GM21723 (cell line): Measurements from ENCODE around the gene RPRD1A.
"Not testable (repeated sequence)": the region's sequence is repeated elsewhere in the genome, so short reads cannot be mapped to it uniquely, and the experiment has no call there.

Source experiments
- ATAC-seq: cut with Tn5 transposase; IDR thresholded peaks from one replicate; pipeline ENCODE4 v1.9.1; 2021; ENCODE audit warnings: mild to moderate bottlenecking, moderate library complexity; ENCODE audit not compliant: unreplicated experiment

The RPRD1A gene

DNA sequence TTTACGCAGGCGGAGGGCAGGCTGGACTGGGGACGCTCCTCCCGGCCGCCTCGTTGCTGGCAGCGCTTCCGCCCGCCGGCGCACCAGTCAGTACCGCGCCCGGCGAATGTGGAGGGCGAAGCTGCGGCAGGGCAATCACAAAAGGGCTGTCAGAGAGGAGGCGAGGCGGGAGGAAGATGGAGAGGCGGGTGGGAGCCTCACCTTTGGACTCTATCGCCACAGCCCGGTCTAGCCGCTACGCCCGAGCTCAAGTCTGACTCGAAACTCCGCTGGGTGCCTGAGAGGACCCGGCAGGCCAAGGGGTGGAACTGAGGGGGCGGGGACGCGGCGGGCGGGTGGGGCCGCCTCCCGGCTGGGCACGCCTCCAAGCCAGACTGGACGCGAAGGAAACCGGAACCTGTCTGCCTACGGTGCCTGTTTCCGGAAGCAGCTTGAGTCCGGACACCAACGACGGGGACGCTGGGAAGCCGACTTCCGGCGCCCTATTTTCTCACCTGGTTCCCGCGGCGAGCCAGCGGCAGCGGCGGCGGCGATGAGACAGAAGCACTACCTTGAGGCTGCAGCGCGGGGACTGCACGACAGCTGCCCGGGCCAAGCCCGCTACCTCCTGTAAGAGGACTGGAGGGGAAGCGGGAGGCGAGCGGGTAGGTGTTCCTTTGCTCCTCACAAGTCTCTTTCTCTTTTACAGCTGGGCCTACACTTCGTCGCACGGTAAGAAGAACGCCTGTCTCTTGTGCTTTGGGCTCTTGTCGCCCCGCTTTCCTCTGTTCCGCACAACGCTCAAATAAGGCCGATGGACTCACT is 95.0 kb downstream of the RPRD1A start, which contains the start of gene RMP24:
TSS of gene RMP24 (plus strand) at position 483 of the 804 bp plus-strand sequence.
- ATAC-seq = peak; percentile 92

DNA sequence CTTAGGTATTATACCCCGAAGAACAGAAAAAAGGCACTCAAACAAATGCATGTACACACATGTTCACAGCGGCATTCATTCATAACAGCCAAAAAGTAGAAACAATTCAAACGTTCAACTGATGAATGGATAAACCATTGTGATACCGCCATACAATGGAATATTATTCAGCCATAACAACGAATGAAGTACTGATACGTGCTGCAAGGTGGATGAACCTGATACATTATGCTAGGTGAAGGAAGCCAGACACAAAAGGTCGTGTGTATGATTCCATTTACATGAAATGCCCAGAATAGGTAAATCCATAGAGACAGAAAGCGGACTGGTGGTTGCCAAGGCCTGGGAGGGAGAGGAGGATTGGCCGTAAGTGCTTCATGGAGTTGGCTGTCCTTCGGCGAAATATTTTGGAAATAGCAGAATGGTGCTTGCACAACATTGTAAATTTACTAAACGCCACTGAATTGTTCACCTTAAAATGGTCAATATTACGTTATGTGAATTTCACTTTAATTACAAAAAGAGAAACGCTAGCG is 95.6 kb downstream of the RPRD1A start:
- peak; percentile 24 for ATAC-seq

DNA sequence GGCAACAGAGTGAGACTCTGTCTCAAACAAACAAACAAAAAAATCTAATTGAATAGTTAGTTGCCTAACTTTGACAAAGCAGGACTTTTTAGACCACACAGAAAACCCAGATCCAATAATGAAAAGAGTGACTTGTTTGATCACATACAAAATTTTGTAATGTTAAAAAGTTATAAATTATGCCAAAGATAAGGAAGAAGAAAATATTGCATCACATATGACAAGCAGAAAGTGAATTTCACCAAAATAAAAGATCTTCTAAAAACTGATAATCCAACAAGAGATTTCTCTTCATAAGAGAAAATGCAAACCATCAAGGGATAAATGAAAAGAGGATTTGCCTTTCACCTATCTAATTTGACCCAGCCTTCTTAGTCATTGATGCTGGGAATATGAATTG is 97.7 kb downstream of the RPRD1A start:
- no peak for ATAC-seq

DNA sequence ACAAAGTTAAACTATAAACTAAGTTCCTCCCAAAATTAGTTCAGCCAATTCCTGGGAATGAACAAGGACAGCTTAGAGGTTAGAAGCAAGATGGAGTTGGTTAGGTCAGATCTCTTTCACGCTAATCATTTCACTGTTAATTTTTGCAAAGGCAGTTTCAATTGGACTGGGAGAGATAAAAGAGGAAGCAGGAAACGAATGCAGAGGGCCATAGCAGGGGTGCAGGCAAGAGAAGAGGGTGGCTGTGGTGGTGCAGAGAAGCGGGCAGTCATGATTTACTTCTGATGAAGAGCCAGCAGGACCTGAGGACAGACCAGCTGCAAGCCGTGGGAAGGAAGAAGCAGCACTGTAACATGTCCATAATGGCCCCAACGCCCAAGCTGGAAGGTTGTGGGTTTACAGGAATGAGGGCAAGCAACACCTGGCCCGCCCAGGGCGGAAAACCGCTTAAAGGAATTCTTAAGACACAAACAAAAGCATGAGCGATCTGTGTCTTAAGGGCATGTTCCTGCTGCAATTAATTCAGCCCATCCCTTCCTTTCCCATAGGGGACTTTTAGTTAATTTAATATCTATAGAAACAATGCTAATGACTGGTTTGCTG is 99.0 kb downstream of the RPRD1A start:
- no peak for ATAC-seq

DNA sequence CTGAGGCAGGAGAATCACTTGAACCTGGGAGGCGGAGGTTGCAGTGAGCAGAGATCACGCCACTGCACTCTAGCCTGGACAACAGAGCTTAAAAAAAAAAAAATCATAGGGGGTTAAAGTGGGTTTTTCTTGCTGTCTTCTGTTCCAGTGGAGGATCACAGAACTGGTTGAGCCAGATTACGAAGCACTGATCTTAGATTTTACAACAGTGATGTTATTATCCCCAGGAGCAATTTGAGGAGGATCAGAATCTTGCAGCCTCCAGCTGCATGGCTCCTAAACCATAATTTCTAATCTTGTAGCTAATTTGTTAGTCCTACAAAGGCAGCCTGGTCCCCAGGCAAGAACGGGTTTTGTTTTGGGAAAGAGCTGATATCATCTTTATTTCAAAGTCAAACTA is 99.5 kb downstream of the RPRD1A start:
- not testable (repeated sequence) for ATAC-seq

DNA sequence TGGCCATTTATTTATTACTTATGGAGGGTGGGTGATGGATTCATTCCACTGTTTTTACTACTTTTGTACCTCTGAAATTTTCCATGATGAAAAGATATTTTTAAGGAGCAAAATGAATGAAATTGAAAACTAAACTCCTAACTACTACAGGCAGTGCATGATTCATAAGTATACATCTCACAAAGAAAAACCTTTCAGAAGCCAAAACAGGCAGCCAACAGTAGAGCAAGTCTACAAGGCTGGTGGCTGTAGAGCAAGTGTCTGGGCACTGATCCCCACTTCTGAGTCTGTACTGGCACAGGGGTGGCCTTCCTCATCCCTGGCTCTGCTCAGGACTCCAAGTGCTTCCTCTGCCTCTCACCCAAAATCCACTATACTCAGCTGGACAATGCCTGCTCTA is 103.0 kb downstream of the RPRD1A start:
- ATAC-seq = no peak

DNA sequence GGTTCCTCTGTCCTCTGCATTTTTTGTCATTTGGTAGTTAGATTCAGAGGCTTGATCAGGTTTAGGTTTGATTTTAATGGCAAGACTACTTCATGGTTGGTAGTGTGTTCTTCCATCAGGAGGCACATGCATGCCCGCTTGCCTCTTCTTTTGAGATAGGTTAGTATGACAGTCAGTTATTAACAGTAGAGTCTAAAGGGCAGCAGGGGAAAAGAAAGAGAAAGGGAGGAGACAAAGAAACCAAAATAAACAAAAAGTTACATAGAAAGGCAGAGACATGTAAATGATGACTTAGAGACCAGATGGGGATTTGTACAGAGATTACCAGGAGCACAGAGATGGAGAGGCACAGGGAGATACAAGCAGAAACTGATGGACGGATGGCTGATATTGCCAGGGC is 105.0 kb downstream of the RPRD1A start:
- no peak for ATAC-seq

DNA sequence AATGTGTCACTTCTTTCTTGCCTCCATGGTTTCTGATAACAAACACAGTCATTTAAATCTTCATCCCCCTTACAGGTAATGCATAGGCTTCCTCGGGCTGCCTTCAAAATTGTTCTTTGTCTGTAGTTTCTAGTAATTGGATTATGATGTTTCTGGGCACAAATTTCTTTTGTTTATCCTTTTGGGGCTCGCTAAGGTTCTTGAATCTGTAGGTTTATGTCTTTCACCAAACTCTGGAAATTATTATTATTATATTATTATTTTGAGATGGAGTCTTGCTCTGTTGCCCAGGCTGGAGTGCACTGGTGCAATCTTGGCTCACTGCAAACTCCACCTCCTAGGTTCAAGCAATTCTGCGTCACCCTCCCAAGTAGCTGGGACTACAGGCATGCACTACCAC is 111.1 kb downstream of the RPRD1A start:
- ATAC-seq = no peak

DNA sequence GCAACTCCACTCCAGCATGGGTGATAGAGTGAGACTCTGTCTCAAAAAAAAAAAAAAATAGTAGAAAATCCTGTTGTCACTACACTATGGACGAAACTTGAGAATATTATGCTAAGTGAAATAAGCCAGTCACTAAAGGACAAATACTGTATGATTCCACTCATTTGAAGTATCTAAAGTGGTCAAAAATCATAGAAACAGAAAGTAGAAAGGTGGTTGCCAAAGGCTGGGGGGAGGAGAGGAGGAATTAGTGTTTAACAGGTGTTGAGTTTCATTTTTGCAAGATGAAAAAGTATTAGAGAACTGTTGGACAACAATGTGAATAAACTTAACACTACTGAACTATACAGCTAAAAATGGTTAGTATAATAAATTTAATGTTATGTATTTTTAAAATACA is 113.7 kb downstream of the RPRD1A start:
- ATAC-seq = peak; percentile 65

DNA sequence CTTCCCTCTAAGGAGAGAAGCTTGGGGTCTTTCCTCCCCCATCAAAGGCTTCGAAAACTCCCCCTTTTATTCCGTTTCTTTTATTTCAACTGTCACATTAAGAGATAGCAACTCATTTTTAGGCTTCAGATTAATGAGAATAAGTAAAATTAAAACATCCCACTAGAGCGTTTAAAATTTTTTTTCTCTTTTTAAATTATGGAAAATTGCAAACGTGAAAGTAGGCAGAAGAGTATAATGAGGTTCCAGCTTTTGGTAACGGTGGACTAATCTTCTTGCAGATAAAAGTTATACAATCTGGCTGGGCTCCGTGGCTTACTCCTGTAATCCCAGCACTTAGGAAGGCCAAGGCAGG is 116.8 kb downstream of the RPRD1A start:
- no peak for ATAC-seq

DNA sequence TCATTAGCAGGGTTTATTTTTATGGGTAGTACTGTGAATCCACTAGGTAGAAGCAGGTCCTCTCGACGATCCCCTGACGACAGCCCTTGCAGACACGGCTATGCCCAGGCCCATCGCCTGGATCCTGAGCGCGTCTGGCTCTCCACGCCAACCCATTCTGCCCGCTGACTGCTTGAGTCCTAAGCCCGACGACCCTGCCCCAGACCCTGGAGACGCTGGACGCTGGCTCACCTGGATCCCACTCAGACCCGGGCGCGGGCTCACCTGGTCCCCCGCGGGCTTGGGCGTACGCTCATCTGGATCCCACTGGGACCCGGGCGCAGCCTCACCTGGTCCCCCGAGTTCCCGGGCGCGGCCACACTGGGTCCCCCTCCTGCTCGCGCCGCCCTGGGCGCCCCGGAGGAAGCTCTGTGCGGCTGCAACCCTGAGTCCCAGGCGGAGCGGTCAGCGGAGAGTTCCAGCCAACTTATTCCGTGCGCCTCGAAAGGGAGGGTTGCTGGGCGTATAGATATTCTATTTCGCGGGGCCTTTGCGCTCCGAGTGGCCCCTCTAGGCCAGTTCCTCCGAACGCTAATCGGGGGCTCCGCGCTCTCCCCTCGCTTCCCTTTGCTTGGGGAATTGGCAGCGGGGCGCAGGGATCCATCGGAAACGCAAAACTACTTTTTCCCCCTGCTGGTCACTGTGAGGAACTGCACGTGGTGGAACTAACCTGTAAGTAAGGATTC is 117.3 kb downstream of the RPRD1A start:
- peak; percentile 70 for ATAC-seq

DNA sequence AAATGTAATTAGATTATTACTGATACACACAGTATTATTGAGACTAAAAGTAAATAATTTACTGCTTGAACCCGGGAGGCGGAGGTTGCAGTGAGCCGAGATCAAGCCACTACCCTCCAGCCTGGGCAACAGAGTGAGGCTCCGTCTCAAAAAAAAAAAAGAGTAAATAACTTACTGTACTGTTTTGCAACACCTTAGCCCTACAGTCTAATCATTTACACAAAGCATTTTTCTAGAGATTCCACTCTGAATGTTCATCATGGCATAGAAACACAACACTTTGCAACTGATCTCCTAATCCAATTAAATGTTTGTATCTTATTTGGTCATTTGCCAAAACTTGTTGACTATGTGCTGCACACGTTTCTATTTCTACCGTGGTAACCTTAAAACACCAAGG is 118.3 kb downstream of the RPRD1A start:
- ATAC-seq = no peak

DNA sequence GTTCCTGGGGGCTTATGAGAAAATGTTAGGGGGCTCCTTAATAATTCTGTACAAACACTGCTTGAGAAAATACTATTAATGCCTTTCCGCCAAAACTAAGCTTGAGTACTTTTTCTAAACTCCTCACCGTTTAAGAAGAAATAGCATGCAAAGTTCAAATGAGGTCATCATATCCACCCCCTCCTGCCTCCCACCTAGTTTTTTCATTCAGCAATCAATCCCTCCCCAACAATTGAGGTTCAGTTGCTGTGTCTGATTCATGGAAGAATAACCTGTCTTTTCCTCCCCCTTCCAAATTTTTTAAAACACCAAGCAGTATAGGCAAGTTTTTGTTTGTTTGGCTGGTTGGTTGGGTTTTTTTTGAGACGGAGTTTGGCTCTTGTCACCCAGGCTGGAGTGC is 119.3 kb downstream of the RPRD1A start:
- no peak for ATAC-seq

DNA sequence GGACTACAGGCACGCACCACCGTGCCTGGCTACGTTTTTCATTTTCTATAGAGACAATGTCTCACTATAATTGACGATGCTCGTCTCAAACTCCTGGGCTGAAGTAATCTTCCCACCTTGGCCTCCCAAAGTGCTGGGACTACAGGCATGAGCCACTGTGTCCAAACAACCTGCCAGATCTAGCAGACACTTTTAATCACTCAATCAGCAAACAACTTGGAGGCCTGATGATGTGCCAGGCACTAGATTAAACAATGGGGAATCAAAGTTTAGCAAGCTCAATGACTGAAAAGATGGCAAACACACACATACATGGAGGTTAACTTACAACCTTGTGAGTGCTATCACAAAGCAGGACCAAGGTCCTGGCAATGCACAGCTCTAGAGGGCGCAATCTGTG is 124.7 kb downstream of the RPRD1A start:
- no peak for ATAC-seq

DNA sequence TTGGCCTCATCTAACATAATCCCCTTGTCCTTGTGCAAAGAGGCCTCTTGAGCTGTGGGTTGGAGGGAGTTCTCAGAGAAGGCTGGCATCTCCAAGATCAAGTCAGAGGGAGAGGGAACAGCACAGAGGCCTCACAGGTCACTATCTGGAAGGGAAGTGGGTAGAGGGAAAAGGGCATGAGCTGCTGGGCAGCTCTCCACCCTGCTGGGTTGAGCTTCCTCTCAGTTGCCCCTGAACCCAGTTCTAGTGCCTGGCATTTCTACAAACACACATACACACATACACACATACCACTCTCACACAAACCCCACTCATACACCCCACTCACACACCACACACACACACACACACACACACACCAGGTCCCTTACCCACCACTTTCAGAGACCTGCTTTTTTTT is 125.2 kb downstream of the RPRD1A start:
- no peak for ATAC-seq

DNA sequence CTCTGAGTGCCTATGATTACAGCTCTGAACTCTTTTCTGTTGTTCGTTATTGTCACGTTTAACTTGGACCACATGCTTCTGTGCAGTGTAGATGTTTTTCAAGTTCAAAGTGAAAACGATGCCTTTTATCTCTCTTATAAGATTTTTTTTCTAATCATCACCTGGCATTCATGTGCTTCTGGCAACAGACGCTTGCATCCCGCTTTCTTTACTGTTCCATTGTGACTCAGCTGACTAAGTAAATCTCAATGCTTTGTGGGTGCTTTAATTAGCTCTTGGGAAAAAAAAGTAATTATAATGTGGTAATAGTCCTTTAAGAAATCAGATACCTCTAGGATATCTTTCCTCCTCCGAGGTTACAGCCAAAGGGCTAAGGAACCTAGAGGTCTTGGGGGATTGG is 126.1 kb downstream of the RPRD1A start:
- no peak for ATAC-seq
